Right lung (tissue), 5 donors: ENCODE data around the gene TCF12. TPM values are rescaled to one million over a fixed set of nuclear protein-coding genes. Genes with fewer than 3 reads are reported as not detected.
A peak's percentile ranks its signal among the peaks of the same experiment; 100 is the strongest.

Source experiments
- DNase-seq, 2 donors: peaks; one replicate each; pipeline ENCODE4 v3.0.0-alpha.2; 2013
- polyA plus RNA-seq, 5 donors: library from polyadenylated mRNA; unstranded; fragments of 120-200 nt; gene quantifications; one replicate each; pipeline versions ENCODE4 v1.2.1 to v1.2.3, GENCODE V29; 2013; ENCODE audit warnings: inconsistent platforms in 1 of 5, low replicate concordance in 1 of 5; ENCODE audit not compliant: insufficient read length in 5 of 5, insufficient read depth in 1 of 5

TCF12 gene
- polyA plus RNA-seq, 5 donors: 84.2 to 169 (median 148) TPM

GRCh38 chr15:57251308-57251707, 332.9 kb downstream of the TCF12 start:
- no peak for DNase-seq

GRCh38 chr15:57251941-57252340, 333.5 kb downstream of the TCF12 start:
- no peak for DNase-seq

GRCh38 chr15:57253082-57253481, 334.6 kb downstream of the TCF12 start:
- no peak for DNase-seq

- DNase-seq: no peak
These were observed 335.1 kb downstream of the TCF12 start for GRCh38 chr15:57253500-57253899.

- no peak for DNase-seq
These were observed 337.4 kb downstream of the TCF12 start for GRCh38 chr15:57255751-57256341.

GRCh38 chr15:57256939-57257338, 338.5 kb downstream of the TCF12 start:
- DNase-seq: no peak

GRCh38 chr15:57259568-57260040, 341.2 kb downstream of the TCF12 start:
- DNase-seq: no peak

- DNase-seq: no peak
These were observed 345.1 kb downstream of the TCF12 start for GRCh38 chr15:57263520-57263919.

- DNase-seq: no peak
These were observed 354.4 kb downstream of the TCF12 start for GRCh38 chr15:57272771-57273357.

- DNase-seq: no peak
These were observed 355.0 kb downstream of the TCF12 start for GRCh38 chr15:57273402-57273801.

- no peak for DNase-seq
These were observed 360.0 kb downstream of the TCF12 start for GRCh38 chr15:57278439-57278838.

GRCh38 chr15:57280464-57280863, 362.0 kb downstream of the TCF12 start:
- no peak for DNase-seq

- DNase-seq: no peak
These were observed 362.9 kb downstream of the TCF12 start for GRCh38 chr15:57281321-57281720.

- DNase-seq: no peak
These were observed 364.2 kb downstream of the TCF12 start for GRCh38 chr15:57282686-57283085.

GRCh38 chr15:57283774-57284503, 365.5 kb downstream of the TCF12 start:
- DNase-seq: no peak

- no peak for DNase-seq
These were observed 366.1 kb downstream of the TCF12 start for GRCh38 chr15:57284535-57284934.

- no peak for DNase-seq
These were observed 366.9 kb downstream of the TCF12 start for GRCh38 chr15:57285386-57285785.

GRCh38 chr15:57286446-57287122, 368.1 kb downstream of the TCF12 start:
- DNase-seq: no peak

- DNase-seq: no peak
These were observed 368.7 kb downstream of the TCF12 start for GRCh38 chr15:57287123-57287521.

GRCh38 chr15:57288926-57289580, 370.6 kb downstream of the TCF12 start:
- DNase-seq: peak in 1 of 2 donors; percentile 61

- DNase-seq: no peak
These were observed 371.7 kb downstream of the TCF12 start for GRCh38 chr15:57290187-57290586.

GRCh38 chr15:57290826-57291225, 372.4 kb downstream of the TCF12 start:
- no peak for DNase-seq
